Measurements from ENCODE around the gene OR51T1.

Gene OR51T1

DNA sequence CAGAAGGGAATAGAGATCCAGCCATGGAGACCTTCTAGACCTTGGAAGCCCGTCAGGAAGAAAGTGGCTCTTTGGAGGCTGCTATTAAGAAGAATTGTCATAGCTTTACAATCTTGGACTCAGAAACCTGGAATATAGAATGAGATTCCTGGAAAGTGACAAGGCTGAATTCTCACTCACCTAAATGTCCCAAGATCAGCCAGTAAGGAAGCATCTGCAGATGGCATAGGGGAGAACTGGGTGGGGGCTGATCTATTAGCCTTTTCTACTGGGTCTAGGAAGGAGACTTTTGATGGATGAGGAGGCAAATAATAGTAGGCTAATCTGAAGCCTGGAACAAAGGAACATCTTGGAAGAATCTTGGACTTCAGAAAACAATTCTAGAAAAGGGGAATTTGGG lies 42.5 kb downstream of the OR51T1 start, which contains the start of gene OR51G1:
TSS of gene OR51G1 (minus strand) at position 101 of the 400 bp plus-strand sequence. CDS start at position 101, 0 bp downstream.
- DNase-seq (ENCODE audit: low read depth in 4 of 4, low spot score in 1 of 4) = no peak

DNA sequence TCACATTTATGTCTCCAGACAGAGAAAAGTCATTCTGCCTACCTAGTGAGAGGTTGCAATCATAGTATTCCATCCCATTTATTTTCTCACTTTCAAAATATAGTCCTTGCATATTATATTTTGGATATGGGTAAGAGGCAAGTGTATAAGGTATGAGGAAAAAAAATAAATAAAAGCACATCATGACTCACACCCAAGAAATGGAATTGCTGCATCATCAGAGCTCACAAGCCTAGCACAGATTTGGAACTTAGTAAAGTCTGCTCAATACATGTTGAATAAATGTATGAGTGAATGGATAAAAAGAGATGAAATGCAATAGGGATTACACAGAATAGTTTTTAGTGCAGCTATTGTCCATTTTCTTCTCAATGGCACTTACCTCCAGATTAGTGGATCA lies 44.9 kb downstream of the OR51T1 start:
- no peak for DNase-seq (ENCODE audit: low read depth in 4 of 4, low spot score in 1 of 4)
